Measurements from ENCODE around the gene TENT4A.
A peak's percentile ranks its signal among the peaks of the same experiment; 100 is the strongest.

TENT4A gene

GRCh38 chr5:6745706-6746222 is 32.5 kb downstream of the TENT4A start:
- H3K4me3 ChIP-seq (ENCODE audit: low read depth, low read length) = no peak overlapping the region
- DNase-seq (ENCODE audit: low read depth) = peak; percentile 66
- no peak for TF ChIP-seq MYC (IDR thresholded peaks at IDR 0.05; ENCODE audit: low read depth, low read length)
- TF ChIP-seq POLR2A (IDR thresholded peaks at IDR 0.05; ENCODE audit: extremely low read depth, insufficient read length) = no peak
- TF ChIP-seq MAX (IDR thresholded peaks at IDR 0.05; ENCODE audit: low read depth, low read length) = 0 out of 2 replicates have a peak, but pooled peaks have one; percentile 16
- TF ChIP-seq, protein P1, sequence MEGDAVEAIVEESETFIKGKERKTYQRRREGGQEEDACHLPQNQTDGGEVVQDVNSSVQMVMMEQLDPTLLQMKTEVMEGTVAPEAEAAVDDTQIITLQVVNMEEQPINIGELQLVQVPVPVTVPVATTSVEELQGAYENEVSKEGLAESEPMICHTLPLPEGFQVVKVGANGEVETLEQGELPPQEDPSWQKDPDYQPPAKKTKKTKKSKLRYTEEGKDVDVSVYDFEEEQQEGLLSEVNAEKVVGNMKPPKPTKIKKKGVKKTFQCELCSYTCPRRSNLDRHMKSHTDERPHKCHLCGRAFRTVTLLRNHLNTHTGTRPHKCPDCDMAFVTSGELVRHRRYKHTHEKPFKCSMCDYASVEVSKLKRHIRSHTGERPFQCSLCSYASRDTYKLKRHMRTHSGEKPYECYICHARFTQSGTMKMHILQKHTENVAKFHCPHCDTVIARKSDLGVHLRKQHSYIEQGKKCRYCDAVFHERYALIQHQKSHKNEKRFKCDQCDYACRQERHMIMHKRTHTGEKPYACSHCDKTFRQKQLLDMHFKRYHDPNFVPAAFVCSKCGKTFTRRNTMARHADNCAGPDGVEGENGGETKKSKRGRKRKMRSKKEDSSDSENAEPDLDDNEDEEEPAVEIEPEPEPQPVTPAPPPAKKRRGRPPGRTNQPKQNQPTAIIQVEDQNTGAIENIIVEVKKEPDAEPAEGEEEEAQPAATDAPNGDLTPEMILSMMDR (IDR thresholded peaks at IDR 0.05; ENCODE audit: low read depth, low read length) = peak; percentile 77

GRCh38 chr5:6746244-6746643 is 33.0 kb downstream of the TENT4A start:
- H3K4me3 ChIP-seq (ENCODE audit: low read depth, low read length) = no peak overlapping the region
- TF ChIP-seq, protein P1 (IDR thresholded peaks at IDR 0.05; ENCODE audit: low read depth, low read length) = no peak
- TF ChIP-seq MAX (IDR thresholded peaks at IDR 0.05; ENCODE audit: low read depth, low read length) = no peak
- TF ChIP-seq MYC (IDR thresholded peaks at IDR 0.05; ENCODE audit: low read depth, low read length) = no peak
- no peak for TF ChIP-seq POLR2A (IDR thresholded peaks at IDR 0.05; ENCODE audit: extremely low read depth, insufficient read length)
- no peak for DNase-seq (ENCODE audit: low read depth)

DNA sequence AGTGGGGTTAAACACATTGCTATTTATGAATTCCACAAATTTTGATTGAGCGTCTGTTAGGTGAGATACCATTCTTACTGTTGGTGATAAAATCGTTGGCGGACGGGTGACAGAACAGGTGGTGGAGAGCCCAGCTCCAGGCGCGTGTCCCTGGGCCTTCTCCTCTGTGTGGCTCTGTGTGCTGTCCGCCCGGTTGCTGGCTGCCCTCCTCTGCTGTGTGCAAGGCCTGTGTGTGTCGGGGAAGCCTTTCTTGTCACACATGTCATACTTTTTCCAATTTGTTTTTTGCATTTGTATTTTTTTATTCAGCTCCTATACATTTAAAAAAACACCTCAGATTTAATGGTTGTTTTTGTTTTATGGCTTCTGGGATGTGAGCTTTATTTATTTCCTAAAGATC is 33.9 kb downstream of the TENT4A start:
- no peak for DNase-seq (ENCODE audit: low read depth)
- TF ChIP-seq MYC (IDR thresholded peaks at IDR 0.05; ENCODE audit: low read depth, low read length) = no peak
- no peak overlapping the region for H3K4me3 ChIP-seq (ENCODE audit: low read depth, low read length)

DNA sequence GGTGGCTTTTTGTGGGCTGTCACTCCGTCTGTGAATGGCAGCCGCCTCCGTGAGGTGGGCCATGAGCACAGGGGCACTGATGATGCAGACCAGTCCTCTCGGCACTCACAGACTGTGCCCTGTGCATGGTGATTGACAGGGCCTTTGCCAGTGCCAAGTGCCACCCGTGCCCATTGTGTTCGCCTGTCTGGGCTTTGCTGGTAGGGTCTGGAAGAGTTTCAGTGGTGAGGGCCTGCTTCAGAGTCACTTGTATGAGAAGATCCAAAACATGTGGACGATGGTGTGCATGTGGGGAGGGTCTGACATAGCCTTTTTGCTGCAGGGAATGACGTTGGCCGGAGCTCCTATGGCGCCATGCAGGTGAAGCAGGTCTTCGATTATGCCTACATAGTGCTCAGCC is 34.9 kb downstream of the TENT4A start:
- no peak for TF ChIP-seq MYC (IDR thresholded peaks at IDR 0.05; ENCODE audit: low read depth, low read length)
- TF ChIP-seq POLR2A (IDR thresholded peaks at IDR 0.05; ENCODE audit: extremely low read depth, insufficient read length) = no peak
- TF ChIP-seq, protein P1 (IDR thresholded peaks at IDR 0.05; ENCODE audit: low read depth, low read length) = no peak
- TF ChIP-seq MAX (IDR thresholded peaks at IDR 0.05; ENCODE audit: low read depth, low read length) = no peak
- no peak for DNase-seq (ENCODE audit: low read depth)

GRCh38 chr5:6749026-6749716 is 35.9 kb downstream of the TENT4A start:
- no peak for TF ChIP-seq POLR2A (IDR thresholded peaks at IDR 0.05; ENCODE audit: extremely low read depth, insufficient read length)
- TF ChIP-seq, protein P1 (IDR thresholded peaks at IDR 0.05; ENCODE audit: low read depth, low read length) = no peak
- no peak for TF ChIP-seq MYC (IDR thresholded peaks at IDR 0.05; ENCODE audit: low read depth, low read length)
- no peak for TF ChIP-seq MAX (IDR thresholded peaks at IDR 0.05; ENCODE audit: low read depth, low read length)
- no peak for DNase-seq (ENCODE audit: low read depth)
- no peak overlapping the region for H3K4me3 ChIP-seq (ENCODE audit: low read depth, low read length)

More for the DNA sequence above, 34.9 kb downstream of the TENT4A start:
- H3K4me3 ChIP-seq (ENCODE audit: low read depth, low read length) = no peak overlapping the region

DNA sequence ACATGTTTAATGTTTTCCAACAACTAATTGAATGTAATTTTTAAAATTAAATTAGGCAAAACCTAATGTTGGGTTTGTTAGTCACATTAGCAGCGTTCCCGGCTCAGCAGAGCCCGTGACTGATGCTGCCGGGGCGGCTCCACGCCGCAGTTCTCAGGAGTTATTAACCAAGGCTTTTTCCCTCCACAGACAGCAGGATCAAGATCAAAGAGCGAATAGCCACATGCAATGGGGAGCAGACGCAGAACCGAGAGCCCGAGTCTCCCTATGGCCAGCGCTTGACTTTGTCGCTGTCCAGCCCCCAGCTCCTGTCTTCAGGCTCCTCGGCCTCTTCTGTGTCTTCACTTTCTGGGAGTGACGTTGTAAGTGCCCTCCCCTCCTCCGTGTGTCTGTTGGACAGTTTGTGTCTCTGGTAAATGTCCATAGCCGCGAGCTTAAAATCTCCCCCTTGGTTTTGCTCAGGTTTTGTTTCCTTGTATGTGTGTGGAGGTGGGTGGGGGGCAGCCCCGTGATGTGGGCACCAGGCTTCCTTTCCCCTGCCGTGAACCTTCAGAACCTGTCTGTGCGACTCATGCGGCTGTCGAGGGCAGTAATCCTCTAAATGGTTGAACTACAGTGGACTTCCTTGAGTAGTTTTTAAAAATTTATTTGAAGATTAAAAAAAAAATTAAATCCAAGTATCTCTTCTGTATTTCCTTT is 37.1 kb downstream of the TENT4A start:
- DNase-seq (ENCODE audit: low read depth) = no peak
- TF ChIP-seq, protein P1 (IDR thresholded peaks at IDR 0.05; ENCODE audit: low read depth, low read length) = no peak
- TF ChIP-seq POLR2A (IDR thresholded peaks at IDR 0.05; ENCODE audit: extremely low read depth, insufficient read length) = no peak
- no peak overlapping the region for H3K4me3 ChIP-seq (ENCODE audit: low read depth, low read length)

Measured in NB4 (cell line).